Hematopoietic multipotent progenitor cell treated with erythropoietin and hydrocortisone succinate and interleukin-3 and kit ligand, for 6 days (in vitro differentiated cells): ENCODE results near the gene POC1B.

ENCODE experiments used
- DNase-seq: peaks from one replicate; pipeline ENCODE4 v3.0.0-alpha.2; 2015

POC1B gene

GRCh38 chr12:89417246-89417977 is 108.4 kb downstream of the POC1B start:
- no peak for DNase-seq

GRCh38 chr12:89416049-89416792 is 109.6 kb downstream of the POC1B start:
- DNase-seq: no peak

GRCh38 chr12:89414851-89415250 is 111.0 kb downstream of the POC1B start:
- no peak for DNase-seq

GRCh38 chr12:89414322-89414721 is 111.5 kb downstream of the POC1B start:
- DNase-seq: no peak

- no peak for DNase-seq
These were observed 112.6 kb downstream of the POC1B start for GRCh38 chr12:89413234-89413633.

- DNase-seq: no peak
These were observed 113.2 kb downstream of the POC1B start for GRCh38 chr12:89412665-89413064.

- DNase-seq: no peak
These were observed 114.0 kb downstream of the POC1B start for GRCh38 chr12:89411846-89412245.

- DNase-seq: no peak
These were observed 114.6 kb downstream of the POC1B start for GRCh38 chr12:89411234-89411633.

GRCh38 chr12:89405626-89406345 is 120.1 kb downstream of the POC1B start:
- no peak for DNase-seq

- DNase-seq: no peak
These were observed 124.3 kb downstream of the POC1B start for GRCh38 chr12:89401433-89402058.

GRCh38 chr12:89400415-89400814 is 125.4 kb downstream of the POC1B start:
- no peak for DNase-seq

GRCh38 chr12:89395712-89396111 is 130.1 kb downstream of the POC1B start:
- no peak for DNase-seq

GRCh38 chr12:89393551-89394121 is 132.2 kb downstream of the POC1B start:
- DNase-seq: peak; percentile 97

- no peak for DNase-seq
These were observed 133.5 kb downstream of the POC1B start for GRCh38 chr12:89392391-89392790.

- no peak for DNase-seq
These were observed 134.0 kb downstream of the POC1B start for GRCh38 chr12:89391726-89392336.

- DNase-seq: peak; percentile 21
These were observed 134.8 kb downstream of the POC1B start for GRCh38 chr12:89390802-89391673.

GRCh38 chr12:89389755-89390661 is 135.8 kb downstream of the POC1B start:
- DNase-seq: no peak

- DNase-seq: no peak
These were observed 139.7 kb downstream of the POC1B start for GRCh38 chr12:89386138-89386537.

GRCh38 chr12:89384807-89385206 is 141.0 kb downstream of the POC1B start:
- DNase-seq: no peak

GRCh38 chr12:89384050-89384758 is 141.6 kb downstream of the POC1B start:
- DNase-seq: no peak
